ENCODE measurements around the gene PRUNE2.

The PRUNE2 gene

GRCh38 chr9:76654575-76654974 lies 251.3 kb downstream of the PRUNE2 start:
- DNase-seq = no peak

GRCh38 chr9:76654051-76654461 lies 251.9 kb downstream of the PRUNE2 start:
- DNase-seq = no peak

GRCh38 chr9:76652894-76653293 lies 253.0 kb downstream of the PRUNE2 start:
- DNase-seq = no peak

- DNase-seq = peak; percentile 27
Observed at GRCh38 chr9:76651119-76651705, 254.7 kb downstream of the PRUNE2 start.

- no peak for DNase-seq
Observed at GRCh38 chr9:76650692-76651091, 255.2 kb downstream of the PRUNE2 start.

GRCh38 chr9:76649894-76650293 lies 256.0 kb downstream of the PRUNE2 start:
- no peak for DNase-seq

- no peak for DNase-seq
Observed at GRCh38 chr9:76646249-76646648, 259.7 kb downstream of the PRUNE2 start.

GRCh38 chr9:76644647-76645250 lies 261.2 kb downstream of the PRUNE2 start:
- no peak for DNase-seq

GRCh38 chr9:76644171-76644570 lies 261.7 kb downstream of the PRUNE2 start:
- no peak for DNase-seq

GRCh38 chr9:76643399-76644117 lies 262.4 kb downstream of the PRUNE2 start:
- no peak for DNase-seq

GRCh38 chr9:76642701-76643209 lies 263.2 kb downstream of the PRUNE2 start:
- no peak for DNase-seq

- no peak for DNase-seq
Observed at GRCh38 chr9:76642074-76642473, 263.8 kb downstream of the PRUNE2 start.

GRCh38 chr9:76638001-76638400 lies 267.9 kb downstream of the PRUNE2 start:
- DNase-seq = no peak

- DNase-seq = no peak
Observed at GRCh38 chr9:76637416-76637815, 268.5 kb downstream of the PRUNE2 start.

GRCh38 chr9:76634356-76635054 lies 271.4 kb downstream of the PRUNE2 start:
- no peak for DNase-seq

GRCh38 chr9:76630916-76631315 lies 275.0 kb downstream of the PRUNE2 start:
- DNase-seq = no peak

GRCh38 chr9:76629205-76629990 lies 276.5 kb downstream of the PRUNE2 start:
- no peak for DNase-seq

- no peak for DNase-seq
Observed at GRCh38 chr9:76628155-76628554, 277.8 kb downstream of the PRUNE2 start.

- no peak for DNase-seq
Observed at GRCh38 chr9:76626980-76627379, 278.9 kb downstream of the PRUNE2 start.

- DNase-seq = no peak
Observed at GRCh38 chr9:76626141-76626540, 279.8 kb downstream of the PRUNE2 start.

GRCh38 chr9:76624391-76625048 lies 281.4 kb downstream of the PRUNE2 start:
- DNase-seq = no peak

- DNase-seq = no peak
Observed at GRCh38 chr9:76620996-76621395, 284.9 kb downstream of the PRUNE2 start.

Data from CD4-positive, alpha-beta T cell treated with Interleukin-17A for 1 hour (primary cell).